HuH-7.5 (cell line): ENCODE measurements around the gene CKAP5.

Source experiments
- DNase-seq: peaks from one replicate; pipeline ENCODE4 v3.0.0; 2011; ENCODE audit warnings: low spot score

CKAP5 gene

GRCh38 chr11:46845740-46846509 lies at the start of gene CKAP5:
CKAP5 (minus strand) TSS chr11:46846280; CDS start chr11:46821231, 25,049 bp downstream.
- DNase-seq = peak; percentile 92

DNA sequence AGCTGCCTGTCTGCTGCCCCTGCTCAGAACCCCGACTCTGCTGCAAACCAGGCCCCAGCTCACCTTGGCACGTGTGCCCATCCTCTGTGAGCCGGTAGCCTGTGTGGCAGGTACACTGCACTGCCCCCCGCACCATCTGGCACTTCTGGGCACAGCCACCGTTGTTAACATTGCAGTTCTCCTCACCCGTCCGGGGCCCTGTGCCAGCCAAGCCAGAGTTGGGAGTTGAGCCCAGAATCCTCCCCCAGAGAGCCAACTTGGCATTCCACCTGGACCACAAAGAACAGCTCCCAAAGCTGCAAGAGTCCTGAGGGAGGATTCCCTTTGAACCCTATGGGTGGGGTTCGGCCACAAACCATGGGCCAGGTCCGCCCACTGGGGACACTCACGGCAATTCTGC lies 49.7 kb upstream of the CKAP5 start:
- no peak for DNase-seq

- no peak for DNase-seq
Measured at GRCh38 chr11:46894961-46895360, 48.9 kb upstream of the CKAP5 start.

- no peak for DNase-seq
Measured at GRCh38 chr11:46894506-46894905, 48.4 kb upstream of the CKAP5 start.

GRCh38 chr11:46892838-46893237 lies 46.8 kb upstream of the CKAP5 start:
- no peak for DNase-seq

DNA sequence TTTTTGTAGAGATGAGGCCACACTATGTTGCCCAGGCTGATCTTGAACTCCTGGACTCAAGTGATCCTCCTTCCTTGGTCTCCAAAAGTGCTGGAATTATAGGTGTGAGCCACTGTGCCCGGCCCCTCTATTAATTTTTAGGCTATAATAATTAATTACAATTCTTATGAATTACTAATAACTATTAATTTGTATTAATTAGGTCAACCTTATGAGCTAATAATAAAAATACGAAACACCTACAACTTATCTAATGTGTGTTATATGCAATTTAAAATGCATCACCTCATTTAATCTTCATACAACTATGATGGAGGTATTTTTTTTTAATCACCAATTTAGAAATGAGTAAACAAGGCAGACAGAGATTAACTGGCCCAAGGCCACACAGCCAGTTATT lies 46.0 kb upstream of the CKAP5 start:
- no peak for DNase-seq

GRCh38 chr11:46890665-46891064 lies 44.6 kb upstream of the CKAP5 start:
- no peak for DNase-seq

DNA sequence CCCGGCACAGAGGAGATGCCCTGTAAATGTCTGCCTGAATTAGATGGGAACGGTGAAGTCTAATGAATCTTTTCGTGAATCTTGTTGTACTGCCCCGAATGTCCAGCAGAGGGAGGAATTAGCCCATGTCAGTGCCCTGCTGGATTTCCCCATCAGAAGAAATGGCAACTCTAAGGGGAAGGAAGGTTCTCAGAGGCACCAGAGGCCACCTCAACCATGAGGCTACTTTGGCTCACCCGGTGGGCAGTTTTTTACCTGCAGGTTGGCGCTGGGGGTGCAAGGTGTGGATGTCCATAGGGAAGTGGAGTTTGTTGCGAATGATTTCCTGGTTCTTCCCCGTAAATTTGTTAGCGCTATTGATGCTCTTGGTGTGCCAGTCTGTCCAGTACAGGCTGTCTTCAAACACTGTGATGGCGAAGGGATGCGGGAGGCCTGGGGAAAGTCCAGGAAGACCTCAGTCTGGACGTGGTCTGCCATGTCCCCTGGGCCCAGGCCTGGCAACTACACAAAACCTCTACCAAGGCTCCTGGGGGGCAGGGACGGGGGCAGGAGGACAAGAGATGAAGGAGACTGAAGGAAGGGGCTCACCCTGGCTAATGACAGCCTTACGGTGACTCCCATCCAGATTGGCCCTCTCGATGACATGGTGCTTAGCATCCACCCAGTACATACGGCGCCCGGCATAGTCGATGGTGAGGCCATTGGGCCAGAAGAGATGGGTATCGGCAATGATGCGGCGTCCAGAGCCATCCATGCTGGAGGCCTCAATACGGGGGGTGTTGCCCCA lies 43.8 kb upstream of the CKAP5 start:
- peak; percentile 66 for DNase-seq

GRCh38 chr11:46889251-46889650 lies 43.2 kb upstream of the CKAP5 start:
- DNase-seq = no peak

DNA sequence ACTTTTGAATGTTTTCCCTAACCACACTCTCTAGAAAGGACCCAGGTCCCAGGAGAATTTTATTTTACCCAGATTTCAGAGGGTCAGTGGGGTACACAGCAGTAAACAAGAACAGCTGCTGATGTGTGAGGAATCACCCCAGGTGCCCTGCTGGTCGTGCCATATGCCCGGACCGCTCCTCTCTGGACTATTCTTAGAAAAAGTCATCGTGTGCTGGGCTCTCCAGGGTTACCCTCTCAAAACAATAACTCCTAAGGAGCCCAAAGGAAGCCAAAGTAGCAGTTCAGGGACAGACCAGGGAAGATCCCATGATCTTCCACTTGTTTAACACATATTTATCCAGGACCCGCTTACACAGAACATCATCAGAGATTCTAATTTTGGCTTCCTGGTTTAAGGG lies 42.6 kb upstream of the CKAP5 start:
- no peak for DNase-seq

DNA sequence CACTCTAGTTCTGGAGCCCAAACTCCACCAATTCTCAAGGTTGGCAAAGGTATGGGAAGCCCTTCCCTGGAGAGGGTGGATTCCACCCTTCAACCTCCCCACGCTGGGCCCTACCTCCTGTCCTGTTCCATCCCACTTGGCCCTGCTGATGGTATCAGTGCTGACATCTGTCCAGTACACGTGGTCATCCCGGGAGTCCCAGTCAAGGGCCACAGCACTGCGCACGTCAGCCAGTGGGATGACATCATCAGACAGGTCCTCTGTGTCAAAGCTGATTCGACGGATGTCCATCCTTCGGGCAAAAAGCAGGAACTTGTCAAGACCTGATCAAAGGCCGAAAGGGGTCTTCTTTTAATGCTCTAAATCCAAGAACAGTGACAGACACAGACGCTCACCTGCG lies 40.1 kb upstream of the CKAP5 start:
- DNase-seq = no peak

DNA sequence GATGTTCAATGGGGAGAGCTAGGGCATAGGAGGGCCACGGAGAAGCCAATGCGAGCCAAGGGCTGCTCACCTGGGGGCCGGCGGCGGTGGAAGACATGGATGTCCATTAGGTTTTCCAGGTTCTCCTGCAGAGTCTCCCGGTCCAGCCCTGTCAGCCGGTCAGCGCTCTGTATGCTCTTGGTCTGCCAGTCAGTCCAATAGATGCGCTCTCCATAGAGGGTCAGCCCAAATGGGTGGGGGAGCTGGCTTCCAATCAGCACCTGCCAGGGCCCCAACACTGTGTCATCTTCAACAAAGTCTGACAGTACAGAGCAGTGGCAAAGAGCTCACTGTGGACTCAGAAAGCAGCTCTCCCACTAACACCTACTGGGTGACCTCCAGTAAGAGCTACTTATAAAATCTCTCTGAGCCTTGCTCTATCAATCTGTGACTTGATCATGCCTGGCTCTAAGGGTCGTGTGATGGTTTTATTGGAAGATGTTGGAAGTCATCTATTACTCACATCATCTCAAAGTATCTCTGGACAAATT lies 33.0 kb upstream of the CKAP5 start:
- DNase-seq = no peak

DNA sequence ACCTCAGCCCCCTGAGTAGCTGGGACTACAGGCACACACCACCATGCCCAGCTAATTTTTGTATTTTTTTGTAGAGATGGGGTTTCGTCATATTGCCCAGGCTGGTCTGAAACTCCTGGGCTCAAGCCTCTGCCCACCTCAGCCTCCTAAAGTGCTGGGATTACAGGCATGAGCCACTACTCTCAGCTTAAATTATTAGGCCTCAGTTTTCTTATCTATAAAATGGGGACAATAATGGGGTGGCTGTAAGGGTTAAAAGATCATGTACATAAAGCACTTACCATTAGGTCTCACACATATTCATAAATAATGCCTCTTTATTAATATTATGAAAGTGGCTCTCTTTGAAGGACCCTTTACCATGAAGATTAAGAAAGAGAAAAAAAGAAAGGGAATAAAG lies 31.5 kb upstream of the CKAP5 start:
- no peak for DNase-seq

DNA sequence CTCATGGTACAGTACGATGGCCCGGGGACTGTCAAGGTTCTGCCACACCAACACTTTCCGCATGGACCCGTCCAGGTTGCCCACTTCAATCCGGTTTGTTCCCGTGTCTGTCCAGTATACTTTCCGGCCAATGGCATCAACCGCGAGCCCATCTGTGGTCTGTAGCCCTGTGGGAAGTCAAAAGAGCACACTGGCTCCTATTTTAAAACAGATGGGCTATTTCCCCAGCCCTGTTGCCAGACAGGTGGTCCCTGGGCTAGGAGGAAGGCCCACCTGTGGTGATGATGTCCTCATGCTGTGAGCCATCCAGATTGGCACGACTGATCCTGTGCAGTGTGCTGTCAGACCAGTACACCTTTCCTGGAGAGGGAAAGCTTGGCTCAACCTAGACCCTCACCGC lies 30.4 kb upstream of the CKAP5 start:
- DNase-seq = no peak

- DNase-seq = no peak
Measured at GRCh38 chr11:46874586-46874985, 28.5 kb upstream of the CKAP5 start.

DNA sequence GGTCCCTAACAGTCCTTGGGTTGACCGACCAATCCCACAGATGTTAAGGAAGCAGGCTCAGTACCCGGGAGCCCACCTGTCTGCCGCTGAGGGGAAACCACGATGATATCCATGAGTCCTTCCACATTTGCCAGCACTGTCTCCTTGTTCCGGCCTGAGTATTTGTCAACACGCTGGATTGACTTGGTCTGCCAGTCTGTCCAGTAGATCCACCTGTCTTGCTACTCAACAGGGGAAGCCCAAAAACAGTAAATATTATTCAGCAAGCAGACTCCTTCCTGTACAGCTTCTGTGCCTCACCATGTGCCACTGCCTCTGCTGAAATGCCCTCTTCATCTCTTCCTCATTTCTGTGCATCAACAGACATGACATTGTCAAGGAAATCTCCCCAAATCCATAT lies 22.8 kb upstream of the CKAP5 start:
- DNase-seq = no peak

- no peak for DNase-seq
Measured at GRCh38 chr11:46865340-46865739, 19.3 kb upstream of the CKAP5 start.

- DNase-seq = no peak
Measured at GRCh38 chr11:46860218-46860617, 14.1 kb upstream of the CKAP5 start.

GRCh38 chr11:46858920-46859546 lies 13.0 kb upstream of the CKAP5 start:
- DNase-seq = no peak

DNA sequence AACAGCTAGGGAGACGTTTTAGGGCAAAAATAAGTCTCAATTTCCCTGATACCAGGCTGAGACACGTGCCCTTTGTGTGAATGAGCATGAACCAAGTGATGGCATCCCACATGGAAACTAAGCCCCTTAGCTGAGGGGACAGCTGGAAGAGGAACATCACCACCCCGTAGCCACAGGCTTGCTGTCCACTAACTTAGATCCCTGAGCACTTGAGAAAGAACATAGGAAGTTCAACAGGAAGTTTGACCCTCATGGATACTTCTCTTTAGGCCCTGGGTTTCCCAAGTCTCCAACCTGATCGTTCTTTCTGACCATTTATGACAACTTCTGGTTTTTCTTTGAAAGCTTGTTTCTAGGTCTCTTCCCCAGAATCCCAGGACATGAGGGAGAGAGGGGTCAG lies 11.6 kb upstream of the CKAP5 start:
- no peak for DNase-seq

DNA sequence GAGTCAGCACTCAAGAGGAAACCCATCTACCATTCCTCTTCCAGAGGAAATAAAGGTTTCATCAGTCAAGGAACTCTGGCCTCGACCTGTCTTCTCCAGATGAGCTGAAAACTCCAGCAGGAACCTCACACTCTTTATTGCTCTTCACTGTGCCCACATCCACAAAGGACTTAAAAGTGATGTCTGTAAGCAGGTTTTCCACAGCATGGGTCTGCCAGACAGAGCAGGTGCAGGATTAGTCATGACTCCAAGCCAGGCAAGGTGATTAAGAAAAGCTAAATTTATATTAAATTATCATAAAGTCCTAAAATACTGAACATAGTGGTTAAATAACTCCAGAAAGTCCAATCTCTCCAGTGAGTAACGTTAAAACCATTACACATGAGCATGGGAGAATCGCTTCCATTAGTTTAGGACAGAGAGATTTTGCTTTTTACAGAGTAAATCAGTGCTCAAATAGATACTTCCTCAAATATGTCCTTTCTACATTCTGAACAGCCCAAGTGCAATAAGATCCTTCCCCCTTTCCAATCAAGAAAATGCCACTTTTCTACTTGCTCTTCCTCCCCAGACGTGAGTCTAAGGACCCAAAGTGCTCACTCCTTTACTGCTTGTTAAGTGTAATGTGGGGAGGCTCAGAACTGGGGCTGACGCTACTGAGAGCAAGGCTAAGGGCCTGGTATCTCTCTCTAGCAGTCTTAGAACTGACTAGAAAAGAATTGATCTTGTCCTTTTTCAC lies 10.7 kb upstream of the CKAP5 start:
- DNase-seq = no peak

DNA sequence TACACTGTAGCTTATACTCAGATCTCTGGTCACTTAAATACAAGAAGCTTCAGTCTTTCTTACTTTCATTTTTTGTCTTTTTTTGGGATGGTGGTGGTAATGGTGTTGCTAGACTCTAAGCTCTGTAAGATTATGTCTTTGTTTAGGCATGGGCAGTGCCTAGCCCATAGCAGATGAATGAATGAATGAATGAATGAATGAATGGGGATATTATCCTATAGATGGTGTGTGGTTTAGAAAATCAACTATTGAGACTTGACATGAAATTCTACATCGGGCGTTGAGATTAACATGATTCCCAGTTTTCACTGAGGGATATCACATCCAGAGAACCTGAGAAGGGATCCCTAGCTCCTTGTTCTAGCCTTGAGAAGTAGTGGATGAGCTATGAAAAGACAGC lies 9.8 kb upstream of the CKAP5 start:
- no peak for DNase-seq
